ENCODE results near the gene HSF4. TPM values are rescaled to one million over a fixed set of nuclear protein-coding genes. Genes with fewer than 3 reads are reported as not detected.

Gene HSF4
- total RNA-seq, 1 experiment from 2014 or later, result 39.4 TPM

- H3K4me3 ChIP-seq (ENCODE audit: low read depth, low read length), result no peak overlapping the region
- ChIA-PET POLR2A (no interaction called here), CTCF (interaction anchor here (0.5 kb wide), 1 partner anchor 40 kb away, joined by 5 read pairs; no protein-coding TSS in a partner anchor)
- H3K27me3 Mint-ChIP-seq (ENCODE audit: insufficient read depth, unreplicated experiment), result no peaks in the 10 kb centered on the region
- H3K9me3 Mint-ChIP-seq (ENCODE audit: unreplicated experiment), result no peaks in the 10 kb centered on the region
- H3K4me1 ChIP-seq, result peaks cover 12% of the 10 kb centered on the region; the same call in 1 of the 2 replicates
- H3K9me3 ChIP-seq, result no peaks in the 10 kb centered on the region
- H3K36me3 ChIP-seq (ENCODE audit: control insufficient read depth, insufficient read depth, low read length), result peaks cover 3% of the 10 kb centered on the region; the same call in 1 of the 2 replicates
- peaks cover 8% of the 10 kb centered on the region for H3K4me1 Mint-ChIP-seq (ENCODE audit: low read depth, unreplicated experiment)
- no peak overlapping the region for H3K4me3 Mint-ChIP-seq (ENCODE audit: unreplicated experiment)
- BruUV-seq (replicated peaks), result no TSS peak
- no peaks in the 10 kb centered on the region for H3K27me3 ChIP-seq (replicated peaks; ENCODE audit: control insufficient read depth, insufficient read depth, low read length)
- DNase-seq, result no peak
- intact Hi-C loops (cut with micrococcal nuclease; ENCODE audit: unreplicated experiment), result no loop called here
- H3K27ac Mint-ChIP-seq (ENCODE audit: unreplicated experiment), result peak overlapping the region; percentile 9
- TF ChIP-seq CTCF (IDR thresholded peaks at IDR 0.05; ENCODE audit: insufficient read depth in 1 of 2, low read depth in 1 of 2, low read length in 1 of 2, severe bottlenecking in 1 of 2, unreplicated experiment in 1 of 2), result no peak
- peaks cover 40% of the 10 kb centered on the region for H3K36me3 Mint-ChIP-seq (ENCODE audit: insufficient read depth, unreplicated experiment)
These were observed 41.7 kb downstream of the HSF4 start for GRCh38 chr16:67206129-67206837.

- POLR2A ChIA-PET, result no interaction called here
- no peak overlapping the region for H3K4me3 ChIP-seq (ENCODE audit: low read depth, low read length)
- H3K4me1 ChIP-seq, result peaks cover 12% of the 10 kb centered on the region; the same call in 1 of the 2 replicates
- no peak for TF ChIP-seq CTCF (IDR thresholded peaks at IDR 0.05; ENCODE audit: insufficient read depth in 1 of 2, low read depth in 1 of 2, low read length in 1 of 2, severe bottlenecking in 1 of 2, unreplicated experiment in 1 of 2)
- Mint-ChIP-seq H3K4me3 (ENCODE audit: unreplicated experiment) (no peak overlapping the region), H3K4me1 (ENCODE audit: low read depth, unreplicated experiment) (peaks cover 8% of the 10 kb centered on the region), H3K36me3 (ENCODE audit: insufficient read depth, unreplicated experiment) (peaks cover 38% of the 10 kb centered on the region), H3K27me3 (ENCODE audit: insufficient read depth, unreplicated experiment) (no peaks in the 10 kb centered on the region), H3K9me3 (ENCODE audit: unreplicated experiment) (no peaks in the 10 kb centered on the region), H3K27ac (ENCODE audit: unreplicated experiment) (peak overlapping the region; percentile 9)
- BruUV-seq (replicated peaks), result no TSS peak
- H3K27me3 ChIP-seq (replicated peaks; ENCODE audit: control insufficient read depth, insufficient read depth, low read length), result no peaks in the 10 kb centered on the region
- CTCF ChIA-PET, result interaction anchor here (0.5 kb wide), 1 partner anchor 40 kb away, joined by 5 read pairs; no protein-coding TSS in a partner anchor
- intact Hi-C loops (cut with micrococcal nuclease; ENCODE audit: unreplicated experiment), result no loop called here
- H3K36me3 ChIP-seq (ENCODE audit: control insufficient read depth, insufficient read depth, low read length), result no peaks in the 10 kb centered on the region; the same call in 1 of the 2 replicates
- DNase-seq, result no peak
- no peaks in the 10 kb centered on the region for H3K9me3 ChIP-seq
These were observed 42.3 kb downstream of the HSF4 start for GRCh38 chr16:67206838-67207248.

DNA sequence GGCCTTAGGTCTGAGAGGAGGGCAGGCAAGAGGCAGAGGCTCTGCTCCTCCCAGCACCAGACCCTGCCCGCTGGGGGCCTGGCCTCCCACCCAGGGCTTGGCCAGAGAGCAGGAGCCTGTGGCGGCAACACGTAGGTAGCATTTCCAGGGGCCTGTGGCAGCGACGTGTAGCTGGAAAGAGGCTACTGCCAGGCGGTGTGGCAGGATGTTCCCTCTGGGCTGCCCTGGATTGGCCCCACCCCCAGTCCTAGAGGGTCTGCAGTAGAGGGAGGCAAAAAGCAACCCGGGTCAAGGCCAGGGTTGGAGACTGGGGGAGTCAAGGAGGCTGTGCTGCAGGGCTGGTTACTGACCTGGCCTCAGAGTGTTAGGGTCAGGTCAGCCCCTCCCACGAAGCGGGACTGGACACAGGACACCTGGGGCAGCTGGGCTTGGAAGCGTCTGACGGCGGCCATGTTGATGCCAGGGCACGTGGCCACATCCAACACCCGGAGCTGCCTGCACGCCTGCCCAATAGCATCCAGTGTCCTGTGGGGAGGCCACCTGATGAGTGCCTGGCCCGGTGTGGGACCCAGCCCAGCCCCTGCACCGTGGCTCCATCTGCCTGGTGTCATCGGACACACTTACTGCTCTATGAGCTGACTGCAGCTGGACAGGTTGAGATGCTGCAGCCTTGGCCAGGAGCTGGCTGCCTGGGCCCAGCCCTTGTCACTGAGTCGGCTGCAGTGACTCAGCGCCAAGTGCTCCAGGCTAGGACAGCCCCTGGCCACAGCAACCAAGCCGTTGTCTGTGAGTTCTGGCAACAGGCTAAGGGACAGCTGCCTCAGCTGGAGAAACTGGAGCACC, 42.9 kb downstream of the HSF4 start:
- no TSS peak for BruUV-seq (replicated peaks)
- ChIA-PET CTCF (interaction anchor here (2.6 kb wide), 1 partner anchor 9 kb away, joined by 9 read pairs; the partner anchor contains the start of gene ELMO3), POLR2A (interaction anchor here (1.4 kb wide), 1 partner anchor 19 kb away, joined by 3 read pairs; the partner anchor contains the start of gene TMEM208)
- Mint-ChIP-seq H3K4me1 (ENCODE audit: low read depth, unreplicated experiment) (peaks cover 8% of the 10 kb centered on the region), H3K9me3 (ENCODE audit: unreplicated experiment) (no peaks in the 10 kb centered on the region), H3K4me3 (ENCODE audit: unreplicated experiment) (no peak overlapping the region), H3K27ac (ENCODE audit: unreplicated experiment) (peak overlapping the region; percentile 9), H3K36me3 (ENCODE audit: insufficient read depth, unreplicated experiment) (peaks cover 31% of the 10 kb centered on the region), H3K27me3 (ENCODE audit: insufficient read depth, unreplicated experiment) (no peaks in the 10 kb centered on the region)
- H3K9me3 ChIP-seq, result no peaks in the 10 kb centered on the region
- H3K27me3 ChIP-seq (replicated peaks; ENCODE audit: control insufficient read depth, insufficient read depth, low read length), result no peaks in the 10 kb centered on the region
- peaks cover 12% of the 10 kb centered on the region; the same call in 1 of the 2 replicates for H3K4me1 ChIP-seq
- no peak for TF ChIP-seq CTCF (IDR thresholded peaks at IDR 0.05; ENCODE audit: insufficient read depth in 1 of 2, low read depth in 1 of 2, low read length in 1 of 2, severe bottlenecking in 1 of 2, unreplicated experiment in 1 of 2)
- DNase-seq, result no peak
- intact Hi-C loops (cut with micrococcal nuclease; ENCODE audit: unreplicated experiment), result no loop called here
- H3K4me3 ChIP-seq (ENCODE audit: low read depth, low read length), result no peak overlapping the region
- H3K36me3 ChIP-seq (ENCODE audit: control insufficient read depth, insufficient read depth, low read length), result no peaks in the 10 kb centered on the region; the same call in 1 of the 2 replicates
